IMR-90 (cell line): ENCODE measurements around the gene PKHD1. TPM values are rescaled to one million over a fixed set of nuclear protein-coding genes. Genes with fewer than 3 reads are reported as not detected.

Source experiments
- ATAC-seq: fragments of 200-7000 bp; cut with Tn5 transposase; 2 replicates; pipeline ENCODE4 v1.9.1; 2020; ENCODE audit warnings: low read depth, mild to moderate bottlenecking, moderate library complexity
- BruUV-seq: library from RNA; stranded (reverse); fragments of 400-500 nt; replicated peaks from 2 replicates; lab custom pipeline; 2021; lab: Mats Ljungman, UMichigan
- CTCF ChIA-PET: fragments of 300-600 bp; formaldehyde crosslinking; extraction: SDS; loops from one replicate; lab custom pipeline; 2021; ENCODE audit warnings: antibody characterized with exemption; lab: Yijun Ruan, JAX
- POLR2A ChIA-PET: fragments of 300-600 bp; sonication (Branson Sonifier 250); formaldehyde crosslinking; loops from one replicate; lab custom pipeline; 2022; ENCODE audit warnings: antibody characterized with exemption; ENCODE audit not compliant: unreplicated experiment; lab: Charles Lee
- DNase-seq: peaks from one replicate; pipeline ENCODE4 v3.0.0; 2013
- H2AFZ ChIP-seq: replicated peaks from 2 replicates; pipeline ENCODE3; 2013; ENCODE audit warnings: low read length, mild to moderate bottlenecking; ENCODE audit not compliant: poor library complexity
- H2AK5ac ChIP-seq: 2 replicates; pipeline ENCODE4 v1.6.1; 2013; ENCODE audit warnings: low read depth, low read length, inconsistent platforms
- H2AK9ac ChIP-seq: replicated peaks from 2 replicates; pipeline ENCODE3; 2013; ENCODE audit warnings: mild to moderate bottlenecking, low read depth, low read length, moderate library complexity; ENCODE audit not compliant: poor library complexity
- H2BK120ac ChIP-seq: 2 replicates; pipeline ENCODE4 v1.6.1; 2013; ENCODE audit warnings: low read depth, low read length, inconsistent platforms
- H2BK15ac ChIP-seq: 3 replicates; pipeline ENCODE4 v1.6.1; 2013; ENCODE audit warnings: low read depth, low read length, inconsistent platforms
- H2BK20ac ChIP-seq: 2 replicates; pipeline ENCODE4 v1.6.1; 2013; ENCODE audit warnings: low read depth, mild to moderate bottlenecking, inconsistent platforms, low read length, moderate library complexity
- H2BK5ac ChIP-seq: 2 replicates; pipeline ENCODE4 v1.6.1; 2013; ENCODE audit warnings: mild to moderate bottlenecking, low read depth, low read length, inconsistent platforms; ENCODE audit not compliant: poor library complexity, severe bottlenecking
- H3K14ac ChIP-seq: replicated peaks from 2 replicates; pipeline ENCODE4 v1.6.1; 2013; ENCODE audit warnings: low read depth, low read length, inconsistent platforms
- H3K18ac ChIP-seq: 2 replicates; pipeline ENCODE4 v1.6.1; 2013; ENCODE audit warnings: low read depth, low read length, control low read depth
- H3K23ac ChIP-seq: 2 replicates; pipeline ENCODE4 v1.6.1; 2013; ENCODE audit warnings: low read depth, low read length, inconsistent platforms
- H3K27ac ChIP-seq: 2 replicates; pipeline ENCODE4 v1.5.1; 2013; ENCODE audit warnings: mild to moderate bottlenecking, control low read depth, low read length; ENCODE audit not compliant: insufficient read depth
- H3K27me3 ChIP-seq: 2 replicates; pipeline ENCODE4 v1.6.1; 2013; ENCODE audit warnings: low read length; ENCODE audit not compliant: control insufficient read depth, insufficient read depth
- H3K36me3 ChIP-seq: 2 replicates; pipeline ENCODE4 v1.6.1; 2013; ENCODE audit warnings: low read length, mixed read lengths; ENCODE audit not compliant: control insufficient read depth, insufficient read depth
- H3K4ac ChIP-seq: 2 replicates; pipeline ENCODE4 v1.6.1; 2013; ENCODE audit warnings: low read depth, low read length, inconsistent platforms
- H3K4me1 ChIP-seq: 2 replicates; pipeline ENCODE4 v1.6.1; 2013; ENCODE audit warnings: low read length, mixed read lengths; ENCODE audit not compliant: control insufficient read depth, insufficient read depth
- H3K4me2 ChIP-seq: 2 replicates; pipeline ENCODE4 v1.6.1; 2013; ENCODE audit warnings: low read depth, mild to moderate bottlenecking, control low read depth, low read length, moderate library complexity
- H3K4me3 ChIP-seq: 2 replicates; pipeline ENCODE4 v1.5.1; 2013; ENCODE audit warnings: low read depth, mild to moderate bottlenecking, control low read depth, low read length, moderate library complexity; ENCODE audit not compliant: insufficient read depth
- H3K56ac ChIP-seq: 2 replicates; pipeline ENCODE4 v1.6.1; 2013; ENCODE audit warnings: low read length, inconsistent platforms; ENCODE audit not compliant: insufficient read depth; ENCODE audit errors: extremely low read depth
- H3K79me1 ChIP-seq, 2 experiments: 2 replicates each; pipeline ENCODE4 v1.6.1; 2013; ENCODE audit warnings: low read length in 2 of 2, inconsistent platforms in 1 of 2, low read depth in 1 of 2
- H3K9ac ChIP-seq: 2 replicates; pipeline ENCODE4 v1.6.1; 2013; ENCODE audit warnings: low read depth, low read length, control low read depth
- H3K9me1 ChIP-seq: 2 replicates; pipeline ENCODE4 v1.6.1; 2013; ENCODE audit warnings: low read length, inconsistent platforms; ENCODE audit not compliant: insufficient read depth
- H3K9me3 ChIP-seq: 2 replicates; pipeline ENCODE4 v1.6.1; 2013; ENCODE audit warnings: low read length; ENCODE audit not compliant: control insufficient read depth, insufficient read depth
- H4K20me1 ChIP-seq: 2 replicates; pipeline ENCODE4 v1.6.1; 2013; ENCODE audit warnings: low read length, inconsistent platforms; ENCODE audit not compliant: insufficient read depth
- H4K5ac ChIP-seq: 2 replicates; pipeline ENCODE4 v1.6.1; 2013; ENCODE audit warnings: mild to moderate bottlenecking, low read depth, low read length, control low read depth
- H4K8ac ChIP-seq, 2 experiments: 2 replicates each; pipeline ENCODE4 v1.6.1; 2013; ENCODE audit warnings: low read depth in 2 of 2, low read length in 2 of 2, control low read depth in 1 of 2, inconsistent platforms in 1 of 2
- H4K91ac ChIP-seq: 2 replicates; pipeline ENCODE4 v1.6.1; 2013; ENCODE audit warnings: low read depth, low read length, inconsistent platforms; ENCODE audit not compliant: insufficient read depth
- FOS ChIP-seq: fragments of 150-350 bp; IDR thresholded peaks from 2 replicates; pipeline ENCODE4 v1.6.1; 2016; ENCODE audit warnings: low read depth, low read length
- MAZ ChIP-seq: IDR thresholded peaks from 2 replicates; pipeline ENCODE4 v1.6.1; 2012; ENCODE audit warnings: low read depth, mild to moderate bottlenecking, low read length, improper control_type of control experiment, moderate library complexity, borderline replicate concordance
- RAD21 ChIP-seq: IDR thresholded peaks from 2 replicates; pipeline ENCODE4 v1.6.1; 2012; ENCODE audit warnings: low read length, improper control_type of control experiment
- RCOR1 ChIP-seq: IDR thresholded peaks from 2 replicates; pipeline ENCODE4 v1.6.1; 2012; ENCODE audit warnings: mild to moderate bottlenecking, low read length, improper control_type of control experiment; ENCODE audit not compliant: insufficient replicate concordance
- RFX5 ChIP-seq: IDR thresholded peaks from 2 replicates; pipeline ENCODE4 v1.8.0; 2012; ENCODE audit warnings: low read depth, mild to moderate bottlenecking, low read length, moderate library complexity
- dilution Hi-C: fragments of 300-500 bp; cut with HindIII; formaldehyde crosslinking; loops from one replicate; pipeline ENCODE4 v1.14.3; 2018; ENCODE audit warnings: low sequenced_read_pairs; ENCODE audit not compliant: unreplicated experiment
- in situ Hi-C: fragments of 300-500 bp; cut with MboI; formaldehyde crosslinking; loops from 3 replicates; pipeline ENCODE4 v1.14.3; 2019; ENCODE audit warnings: low sequenced_read_pairs, inconsistent platforms, mixed read lengths
- intact Hi-C: fragments of 100-400 bp; cut with micrococcal nuclease; formaldehyde crosslinking; loops from 2 replicates; pipeline ENCODE4 v1.10.0; 2022
- microRNA-seq, 2 experiments: library from miRNA; stranded (forward) in 1 of 2; unstranded in 1 of 2; fragments of 10-50 nt in 1 of 2; fragments of <30 nt in 1 of 2; gene quantifications in 1 of 2; microRNA quantifications in 1 of 2; one replicate each; pipeline versions ENCODE3 to v1.1.0; 2013 to 2020; ENCODE audit not compliant: insufficient read depth in 1 of 2, insufficient read length in 1 of 2, unreplicated experiment in 1 of 2
- polyA plus RNA-seq, 3 experiments: library from polyadenylated mRNA; depleted of rRNA; stranded (reverse); fragments of >200 nt; gene quantifications; 2 replicates each; pipeline ENCODE4 v1.2.3, GENCODE V29; 2012; ENCODE audit warnings: low replicate concordance in 1 of 3
- small RNA-seq, 5 experiments: library from RNA; depleted of rRNA; stranded (forward); fragments of <200 nt; gene quantifications; one replicate each; pipeline ENCODE3, GENCODE V24; 2012
- total RNA-seq: library from RNA; depleted of rRNA; stranded (reverse); fragments of >200 nt; gene quantifications from 2 replicates; pipeline ENCODE4 v1.2.3, GENCODE V29; 2012; rRNA removed
- TF ChIP-seq, protein P1 (sequence below): fragments of 150-350 bp; IDR thresholded peaks from 2 replicates; pipeline ENCODE4 v1.6.1; 2017; ENCODE audit warnings: mild to moderate bottlenecking, antibody characterized with exemption, low read length, low read depth

PKHD1 gene
- total and polyA plus RNA-seq, 2 of the 4 experiments (the other 2 are of a cell fraction) = not detected

DNA sequence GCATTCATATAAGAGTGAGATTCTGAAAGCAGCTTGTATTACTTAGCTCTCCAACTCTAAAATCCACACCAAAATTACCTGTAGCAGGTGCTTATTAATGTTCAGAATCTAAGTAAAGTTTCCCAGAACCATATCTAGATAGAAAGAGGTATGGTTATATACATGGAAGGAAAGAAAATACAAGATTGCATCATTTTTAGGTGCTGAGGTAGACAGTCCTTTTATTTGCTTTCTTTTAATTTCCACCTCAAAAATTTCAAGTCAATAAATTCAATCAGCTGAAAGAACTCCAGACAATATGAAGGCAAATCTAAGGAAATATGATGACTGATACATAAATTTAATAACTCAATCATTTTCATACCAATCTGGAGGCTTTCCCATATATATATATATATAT lies 521.9 kb downstream of the PKHD1 start:
- in situ Hi-C loops (no loop called here), intact Hi-C loops (no loop called here), dilution Hi-C loops (no loop called here)
- Histone ChIP-seq H3K79me1 (no peaks in the 10 kb centered on the region), H4K91ac (no peak overlapping the region), H3K18ac (no peak overlapping the region), H3K9me3 (peaks cover 4% of the 10 kb centered on the region; the same call in 1 of the 2 replicates), H2BK20ac (no peak overlapping the region), H2AK9ac (no peak overlapping the region), H2AK5ac (no peak overlapping the region), H3K9ac (no peak overlapping the region), H3K4me3 (no peak overlapping the region), H3K27ac (no peak overlapping the region), H2AFZ (no peak overlapping the region), H3K4me1 (no peaks in the 10 kb centered on the region), H4K20me1 (no peaks in the 10 kb centered on the region), H3K27me3 (no peaks in the 10 kb centered on the region), H3K9me1 (no peaks in the 10 kb centered on the region), H3K14ac (no peak overlapping the region), H2BK120ac (no peak overlapping the region), H3K4me2 (no peak overlapping the region), H3K23ac (no peak overlapping the region), H3K4ac (no peak overlapping the region), H2BK5ac (no peak overlapping the region), H3K56ac (no peak overlapping the region), H3K36me3 (no peaks in the 10 kb centered on the region), H4K8ac (no peak overlapping the region), H4K5ac (no peak overlapping the region), H2BK15ac (no peak overlapping the region)
- CTCF ChIA-PET = no interaction called here
- ATAC-seq = no peak
- POLR2A ChIA-PET = no interaction called here
- TF ChIP-seq MAZ (no peak), RAD21 (no peak), RCOR1 (no peak), FOS (no peak), RFX5 (no peak)
- TF ChIP-seq, protein P1, sequence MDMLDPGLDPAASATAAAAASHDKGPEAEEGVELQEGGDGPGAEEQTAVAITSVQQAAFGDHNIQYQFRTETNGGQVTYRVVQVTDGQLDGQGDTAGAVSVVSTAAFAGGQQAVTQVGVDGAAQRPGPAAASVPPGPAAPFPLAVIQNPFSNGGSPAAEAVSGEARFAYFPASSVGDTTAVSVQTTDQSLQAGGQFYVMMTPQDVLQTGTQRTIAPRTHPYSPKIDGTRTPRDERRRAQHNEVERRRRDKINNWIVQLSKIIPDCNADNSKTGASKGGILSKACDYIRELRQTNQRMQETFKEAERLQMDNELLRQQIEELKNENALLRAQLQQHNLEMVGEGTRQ = no peak
- no peak for DNase-seq
- no TSS peak for BruUV-seq

Small RNA genes lying within 50 kb of the gene (microRNA-seq; reads per million reads assigned to microRNA genes)
- gene RN7SL580P (ENCODE audit: insufficient read depth, insufficient read length) = not detected

Small RNA genes lying within 50 kb of the gene (small RNA-seq; reads per million reads assigned to genes)
- gene RN7SL580P = 0 reads per million in 5 experiments

Other genes with a start within 250 kb of the PKHD1 start
- not detected in 2 replicates for gene IL17A, start 98.8 kb upstream of the PKHD1 start, total RNA-seq
- not detected in 2 replicates for gene IL17A, start 98.8 kb upstream of the PKHD1 start, polyA plus RNA-seq (2012; rRNA removed)
- not detected in 2 replicates for gene IL17F, start 156.9 kb upstream of the PKHD1 start, total RNA-seq
- gene IL17F, start 156.9 kb upstream of the PKHD1 start, polyA plus RNA-seq (2012; rRNA removed) = not detected in 2 replicates
- 66.5 and 76.7 TPM in 2 replicates for gene MCM3, start 197.1 kb upstream of the PKHD1 start, total RNA-seq
- 47.6 and 54.6 TPM in 2 replicates for gene MCM3, start 197.1 kb upstream of the PKHD1 start, polyA plus RNA-seq (2012; rRNA removed)